Omental fat pad (tissue), 4 donors: Measurements from ENCODE around the gene ARL13B. TPM values are rescaled to one million over a fixed set of nuclear protein-coding genes. Genes with fewer than 3 reads are reported as not detected.
"Not testable (repeated sequence)": the region's sequence is repeated elsewhere in the genome, so short reads cannot be mapped to it uniquely, and the experiment has no call there.

Source experiments
- ATAC-seq: fragments of 150-250 bp; one replicate; pipeline ENCODE4 v1.9.1; 2016; ENCODE audit warnings: mild to moderate bottlenecking, moderate library complexity; ENCODE audit not compliant: low FRiP score
- DNase-seq: peaks from one replicate; pipeline ENCODE4 v3.0.0-alpha.2; 2019; ENCODE audit warnings: low spot score
- total RNA-seq, 4 donors: library from RNA; depleted of rRNA; stranded (reverse); fragments of >200 nt; gene quantifications; one replicate each; pipeline ENCODE4 v1.1.0, GENCODE V29; 2016
- TF ChIP-seq, protein P1 (sequence below), 3 donors: fragments of 450-650 bp; IDR thresholded peaks; one replicate each; pipeline ENCODE4 v1.5.1; 2016 to 2017; ENCODE audit warnings: antibody characterized with exemption in 3 of 3, mild to moderate bottlenecking in 3 of 3, moderate library complexity in 2 of 3

ARL13B gene
- total RNA-seq, 4 donors from 2014 or later = 6.8 to 14.5 (median 12.1) TPM

DNA sequence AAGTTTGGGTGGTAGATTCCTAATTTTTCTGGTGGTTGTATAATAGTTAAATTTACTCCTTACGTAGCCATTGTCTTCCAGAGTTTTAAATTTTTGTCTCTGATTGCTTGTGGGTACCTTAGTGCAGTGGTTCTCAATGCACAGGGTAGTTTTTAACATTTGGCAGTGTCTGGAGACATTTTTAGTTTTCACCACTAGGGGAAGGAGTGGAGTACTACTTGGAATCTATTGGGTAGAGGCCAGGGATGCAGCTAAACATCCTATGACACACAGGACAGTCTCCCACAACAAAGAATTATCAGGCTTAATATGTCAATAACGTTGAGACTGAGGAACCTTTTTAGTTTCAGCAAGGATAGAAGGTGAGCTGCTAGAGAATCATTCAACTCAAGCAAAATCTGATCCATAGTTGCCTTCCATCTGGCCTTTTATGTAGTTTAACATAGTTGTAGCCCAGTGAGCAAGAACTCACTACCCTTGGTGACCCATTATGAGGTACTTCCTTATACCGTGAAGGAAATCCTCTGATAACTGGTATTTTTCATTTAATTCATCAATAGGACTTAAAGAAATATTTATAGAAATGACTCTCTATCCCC is 57.1 kb downstream of the ARL13B start:
- TF ChIP-seq, protein P1, sequence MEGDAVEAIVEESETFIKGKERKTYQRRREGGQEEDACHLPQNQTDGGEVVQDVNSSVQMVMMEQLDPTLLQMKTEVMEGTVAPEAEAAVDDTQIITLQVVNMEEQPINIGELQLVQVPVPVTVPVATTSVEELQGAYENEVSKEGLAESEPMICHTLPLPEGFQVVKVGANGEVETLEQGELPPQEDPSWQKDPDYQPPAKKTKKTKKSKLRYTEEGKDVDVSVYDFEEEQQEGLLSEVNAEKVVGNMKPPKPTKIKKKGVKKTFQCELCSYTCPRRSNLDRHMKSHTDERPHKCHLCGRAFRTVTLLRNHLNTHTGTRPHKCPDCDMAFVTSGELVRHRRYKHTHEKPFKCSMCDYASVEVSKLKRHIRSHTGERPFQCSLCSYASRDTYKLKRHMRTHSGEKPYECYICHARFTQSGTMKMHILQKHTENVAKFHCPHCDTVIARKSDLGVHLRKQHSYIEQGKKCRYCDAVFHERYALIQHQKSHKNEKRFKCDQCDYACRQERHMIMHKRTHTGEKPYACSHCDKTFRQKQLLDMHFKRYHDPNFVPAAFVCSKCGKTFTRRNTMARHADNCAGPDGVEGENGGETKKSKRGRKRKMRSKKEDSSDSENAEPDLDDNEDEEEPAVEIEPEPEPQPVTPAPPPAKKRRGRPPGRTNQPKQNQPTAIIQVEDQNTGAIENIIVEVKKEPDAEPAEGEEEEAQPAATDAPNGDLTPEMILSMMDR (IDR thresholded peaks at IDR 0.05) = no peak
- ATAC-seq (no peak), DNase-seq (no peak)

DNA sequence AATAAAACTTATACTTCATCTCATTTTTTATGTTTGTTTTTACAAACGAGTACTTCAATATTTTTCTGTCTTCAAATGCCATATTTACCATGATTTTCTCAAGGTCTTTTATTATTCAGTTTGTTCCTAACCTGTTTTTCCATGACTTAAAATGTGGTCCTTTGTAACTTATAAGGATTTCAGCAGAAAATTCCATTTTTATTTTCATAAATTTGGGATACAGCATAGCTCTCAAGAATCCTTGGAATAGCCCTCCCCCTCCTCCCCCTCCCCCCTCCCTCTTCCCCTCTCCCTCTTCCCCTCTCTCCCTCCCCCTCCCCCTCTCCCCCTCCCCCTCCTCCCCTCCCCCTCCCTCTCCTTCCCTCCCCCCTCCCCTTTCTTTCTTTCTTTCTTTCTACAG is 63.3 kb downstream of the ARL13B start:
- TF ChIP-seq, protein P1 (IDR thresholded peaks at IDR 0.05) = no peak
- DNase-seq (no peak), ATAC-seq (no peak)

DNA sequence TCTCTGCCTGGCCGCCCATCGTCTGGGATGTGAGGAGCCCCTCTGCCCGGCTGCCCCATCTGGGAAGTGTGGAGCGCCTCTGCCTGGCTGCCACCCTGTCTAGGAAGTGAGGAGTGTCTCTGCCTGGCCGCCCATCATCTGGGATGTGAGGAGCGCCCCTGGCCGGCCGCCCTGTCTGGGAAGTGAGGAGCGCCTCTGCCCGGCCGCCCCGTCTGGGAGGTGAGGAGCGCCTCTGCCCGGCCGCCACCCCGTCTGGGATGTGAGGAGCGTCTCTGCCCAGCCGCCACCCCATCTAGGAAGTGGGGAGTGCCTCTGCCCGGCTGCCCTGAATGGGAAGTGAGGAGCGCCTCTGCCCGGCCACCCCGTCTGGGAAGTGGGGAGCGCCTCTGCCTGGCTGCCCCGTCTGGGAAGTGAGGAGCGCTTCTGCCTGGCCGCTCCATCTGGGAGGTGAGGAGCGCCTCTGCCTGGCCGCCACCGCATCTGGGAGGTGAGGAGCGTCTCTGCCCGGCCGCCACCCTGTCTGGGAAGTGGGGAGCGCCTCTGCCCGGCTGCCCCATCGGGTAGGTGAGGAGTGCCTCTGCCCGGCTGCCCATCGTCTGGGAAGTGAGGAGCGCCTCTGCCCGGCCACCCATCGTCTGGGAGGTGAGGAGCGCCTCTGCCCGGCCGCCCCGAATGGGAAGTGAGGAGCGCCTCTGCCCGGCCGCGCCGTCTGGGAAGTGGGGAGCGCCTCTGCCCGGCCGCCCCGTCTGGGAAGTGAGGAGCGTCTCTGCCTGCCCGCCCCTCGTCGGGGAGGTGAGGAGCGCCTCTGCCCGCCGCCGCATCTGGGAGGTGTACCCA is 64.4 kb downstream of the ARL13B start:
- DNase-seq, ATAC-seq: not testable (repeated sequence)

DNA sequence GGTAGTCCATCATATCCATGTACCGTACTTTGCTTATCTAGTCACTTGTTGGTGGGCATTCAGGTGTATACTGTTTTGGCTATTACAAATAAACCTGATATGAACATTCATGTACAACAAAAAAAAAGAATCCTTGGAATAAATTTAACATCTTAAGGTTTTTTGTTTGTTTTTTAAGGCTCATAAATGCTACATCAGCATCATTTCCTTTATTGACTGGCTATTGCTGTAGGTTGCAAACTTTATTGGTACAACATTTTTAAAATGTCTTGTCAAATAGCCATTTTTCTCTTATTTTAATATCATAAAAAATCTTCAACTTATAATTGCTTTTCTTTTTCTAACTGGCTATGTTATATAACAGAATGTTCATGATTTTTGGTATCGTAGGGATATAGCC is 66.6 kb downstream of the ARL13B start:
- DNase-seq (no peak), ATAC-seq (no peak)
- TF ChIP-seq, protein P1 (IDR thresholded peaks at IDR 0.05) = no peak

DNA sequence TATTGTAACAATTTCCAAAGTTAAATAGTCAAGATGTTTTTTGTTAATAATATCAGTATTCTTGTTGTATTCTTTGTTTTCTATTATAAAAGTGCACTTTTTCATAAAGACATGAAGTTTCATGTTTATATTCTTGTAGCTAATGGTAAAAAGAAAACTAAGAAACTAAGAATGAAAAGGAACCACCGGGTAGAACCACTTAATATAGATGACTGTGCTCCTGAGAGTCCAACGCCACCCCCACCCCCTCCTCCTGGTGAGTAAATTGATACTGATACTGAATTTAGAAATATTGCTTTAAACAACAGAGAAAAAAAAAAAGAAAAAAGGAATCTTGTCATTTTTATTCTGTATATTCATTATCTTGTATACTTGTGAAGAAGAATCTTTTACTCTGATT is 69.3 kb downstream of the ARL13B start:
- DNase-seq (no peak), ATAC-seq (no peak)
- TF ChIP-seq, protein P1 (IDR thresholded peaks at IDR 0.05) = no peak

DNA sequence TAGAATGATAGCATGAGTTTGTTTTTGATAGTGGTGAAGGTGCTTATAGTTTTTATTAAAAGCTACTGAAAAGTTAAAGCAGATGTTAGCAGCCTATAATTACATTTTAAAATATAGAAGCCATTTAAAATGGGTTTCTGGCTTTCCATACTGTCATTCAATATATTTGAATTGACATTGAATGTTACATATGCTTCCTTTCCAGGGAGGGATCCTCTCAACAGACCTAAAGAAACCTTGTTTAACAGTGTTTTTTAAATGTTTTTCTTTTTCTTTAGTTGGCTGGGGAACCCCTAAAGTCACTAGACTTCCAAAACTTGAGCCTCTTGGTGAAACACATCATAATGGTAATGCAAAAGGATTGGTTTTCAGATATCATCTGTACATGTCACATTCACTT is 70.6 kb downstream of the ARL13B start:
- TF ChIP-seq, protein P1 (IDR thresholded peaks at IDR 0.05) = no peak
- DNase-seq (no peak), ATAC-seq (no peak)

DNA sequence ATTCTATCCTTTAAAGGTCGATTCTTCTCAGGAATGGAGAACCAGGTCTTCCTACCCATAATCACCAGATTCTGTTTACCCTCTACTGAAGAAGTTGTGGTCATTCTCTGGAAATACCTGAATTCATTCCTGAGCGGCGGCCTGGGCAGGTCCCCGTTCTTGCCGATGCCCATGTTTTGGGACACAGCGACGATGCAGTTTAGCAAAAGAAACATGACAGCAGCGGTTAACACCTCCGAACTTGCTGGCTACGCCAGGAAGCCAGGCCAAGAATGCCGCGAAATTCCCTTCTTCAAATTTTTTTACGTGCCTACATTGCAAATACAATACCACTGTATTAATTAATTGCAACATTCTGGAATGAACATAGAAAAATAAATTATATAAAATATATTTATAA is 81.3 kb downstream of the ARL13B start:
- TF ChIP-seq, protein P1 (IDR thresholded peaks at IDR 0.05) = no peak
- ATAC-seq (no peak), DNase-seq (no peak)
